ENCODE measurements around the gene MERTK. TPM values are rescaled to one million over a fixed set of nuclear protein-coding genes. Genes with fewer than 3 reads are reported as not detected.
"Not testable (repeated sequence)": the region's sequence is repeated elsewhere in the genome, so short reads cannot be mapped to it uniquely, and the experiment has no call there.

Gene MERTK
- total RNA-seq, 1 experiment from 2014 or later = 2.1 TPM

GRCh38 chr2:111903930-111904439 is 5.6 kb downstream of the MERTK start:
- intact Hi-C loops (cut with micrococcal nuclease; ENCODE audit: unreplicated experiment) = no loop called here
- no peak for DNase-seq
- no peak for TF ChIP-seq CTCF (IDR thresholded peaks at IDR 0.05; ENCODE audit: unreplicated experiment)
- H3K4me3 Mint-ChIP-seq (ENCODE audit: low read depth, unreplicated experiment) = no peak overlapping the region
- H3K36me3 Mint-ChIP-seq (ENCODE audit: insufficient read depth, unreplicated experiment) = peaks cover 4% of the 10 kb centered on the region
- H3K4me1 Mint-ChIP-seq (ENCODE audit: low read depth, unreplicated experiment) = peaks cover 17% of the 10 kb centered on the region
- BruUV-seq (replicated peaks) = no TSS peak
- no peak overlapping the region for H3K27ac Mint-ChIP-seq (ENCODE audit: unreplicated experiment)
- CTCF ChIA-PET = interaction anchor here (0.7 to 1.0 kb wide), 2 partner anchors 16 to 69 kb away, joined by 4 read pairs; no protein-coding TSS in a partner anchor
- no peaks in the 10 kb centered on the region for H3K27me3 Mint-ChIP-seq (ENCODE audit: unreplicated experiment)
- H3K9me3 Mint-ChIP-seq (ENCODE audit: low read depth, unreplicated experiment) = no peaks in the 10 kb centered on the region

GRCh38 chr2:111904726-111905474 is 6.5 kb downstream of the MERTK start:
- Mint-ChIP-seq H3K9me3 (ENCODE audit: low read depth, unreplicated experiment) (no peaks in the 10 kb centered on the region), H3K27ac (ENCODE audit: unreplicated experiment) (no peak overlapping the region), H3K4me3 (ENCODE audit: low read depth, unreplicated experiment) (no peak overlapping the region), H3K4me1 (ENCODE audit: low read depth, unreplicated experiment) (peaks cover 21% of the 10 kb centered on the region), H3K36me3 (ENCODE audit: insufficient read depth, unreplicated experiment) (no peaks in the 10 kb centered on the region), H3K27me3 (ENCODE audit: unreplicated experiment) (no peaks in the 10 kb centered on the region)
- intact Hi-C loops (cut with micrococcal nuclease; ENCODE audit: unreplicated experiment) = loop anchor here (5.0 kb wide), 1 partner anchor 42 kb away; no protein-coding TSS in a partner anchor
- no TSS peak for BruUV-seq (replicated peaks)
- no peak for TF ChIP-seq CTCF (IDR thresholded peaks at IDR 0.05; ENCODE audit: unreplicated experiment)
- CTCF ChIA-PET = no interaction called here
- no peak for DNase-seq

- DNase-seq; BruUV-seq (replicated peaks); H3K9me3 Mint-ChIP-seq (ENCODE audit: low read depth, unreplicated experiment); H3K27me3 Mint-ChIP-seq (ENCODE audit: unreplicated experiment); H3K4me3 Mint-ChIP-seq (ENCODE audit: low read depth, unreplicated experiment); H3K27ac Mint-ChIP-seq (ENCODE audit: unreplicated experiment); H3K36me3 Mint-ChIP-seq (ENCODE audit: insufficient read depth, unreplicated experiment); CTCF ChIA-PET: not testable (repeated sequence)
- intact Hi-C loops (cut with micrococcal nuclease; ENCODE audit: unreplicated experiment) = loop anchor here (5.0 kb wide), 1 partner anchor 42 kb away; no protein-coding TSS in a partner anchor
- peaks cover 19% of the 10 kb centered on the region for H3K4me1 Mint-ChIP-seq (ENCODE audit: low read depth, unreplicated experiment)
Measured at GRCh38 chr2:111905475-111905869, 7.1 kb downstream of the MERTK start.

DNA sequence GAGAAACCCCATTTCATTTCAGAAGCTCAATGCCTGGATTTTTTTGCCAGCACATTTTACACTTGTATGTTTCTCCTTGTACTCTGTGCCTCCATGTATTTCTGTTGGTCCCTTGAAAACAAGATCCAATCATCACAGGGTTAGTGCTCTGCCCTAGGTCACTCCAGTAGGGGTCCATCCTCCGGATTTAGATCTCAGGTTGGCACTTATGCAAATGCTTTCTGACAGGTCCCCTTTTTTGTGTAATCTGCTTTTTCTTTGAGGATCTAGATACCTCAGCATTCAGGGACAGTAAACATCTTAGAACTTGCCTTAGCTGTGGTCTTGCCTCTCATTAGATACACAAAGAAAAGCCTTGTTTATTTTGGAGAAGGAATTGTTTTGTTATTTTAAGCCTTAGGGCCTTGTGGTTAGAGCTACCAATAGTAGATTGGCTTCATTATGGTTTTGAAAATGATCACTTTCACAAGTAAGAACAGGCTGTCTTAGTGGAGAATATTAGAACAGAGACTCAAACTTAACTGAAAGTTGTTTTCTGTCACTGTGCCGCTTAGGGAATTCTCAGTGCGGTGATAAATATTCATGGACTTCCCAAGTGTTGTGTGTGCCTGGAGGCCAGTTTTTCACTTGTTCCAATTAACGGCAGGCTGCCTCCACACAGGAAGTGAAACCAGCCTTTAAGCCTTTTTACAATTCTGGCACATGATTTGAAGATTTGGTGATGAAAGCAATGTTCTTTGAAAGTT is 7.8 kb downstream of the MERTK start:
- no peak for TF ChIP-seq CTCF (IDR thresholded peaks at IDR 0.05; ENCODE audit: unreplicated experiment)
- Mint-ChIP-seq H3K27ac (ENCODE audit: unreplicated experiment) (no peak overlapping the region), H3K4me3 (ENCODE audit: low read depth, unreplicated experiment) (no peak overlapping the region), H3K4me1 (ENCODE audit: low read depth, unreplicated experiment) (peaks cover 12% of the 10 kb centered on the region), H3K27me3 (ENCODE audit: unreplicated experiment) (no peaks in the 10 kb centered on the region), H3K36me3 (ENCODE audit: insufficient read depth, unreplicated experiment) (no peaks in the 10 kb centered on the region), H3K9me3 (ENCODE audit: low read depth, unreplicated experiment) (no peaks in the 10 kb centered on the region)
- no TSS peak for BruUV-seq (replicated peaks)
- CTCF ChIA-PET = no interaction called here
- intact Hi-C loops (cut with micrococcal nuclease; ENCODE audit: unreplicated experiment) = loop anchor here (5.0 kb wide), 1 partner anchor 41 kb away; no protein-coding TSS in a partner anchor
- DNase-seq = no peak
